Fibroblast of upper back skin (primary cell): Measurements from ENCODE around the gene BMPR1B.

Experiments
- DNase-seq: peaks from one replicate; pipeline ENCODE4 v3.0.0-alpha.2; 2013

Gene BMPR1B

GRCh38 chr4:94757192-94758140, at the start of gene BMPR1B:
TSS of gene BMPR1B (plus strand) at chr4:94757955. CDS start at chr4:95104425, 346,470 bp downstream.
- peak; percentile 83 for DNase-seq

DNA sequence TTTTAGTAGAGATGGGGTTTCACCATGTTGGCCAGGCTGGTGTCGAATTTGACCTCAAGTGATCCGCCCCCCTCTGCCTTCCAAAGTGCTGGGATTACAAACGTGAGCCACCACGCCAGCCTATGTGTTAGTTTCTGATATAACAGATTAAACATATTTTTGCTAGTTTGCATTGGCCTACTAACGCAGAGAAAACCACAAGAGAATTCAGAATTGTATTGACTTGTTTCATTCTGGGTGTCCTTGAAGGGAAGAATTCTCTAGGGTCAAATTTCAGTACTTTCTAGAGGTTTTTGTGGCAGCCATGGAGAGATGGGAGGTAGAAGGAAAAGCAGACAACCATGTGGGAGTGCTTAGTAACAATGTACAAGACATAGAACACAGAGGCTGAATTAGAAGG, 46.1 kb upstream of the BMPR1B start:
- DNase-seq, result peak; percentile 36

DNA sequence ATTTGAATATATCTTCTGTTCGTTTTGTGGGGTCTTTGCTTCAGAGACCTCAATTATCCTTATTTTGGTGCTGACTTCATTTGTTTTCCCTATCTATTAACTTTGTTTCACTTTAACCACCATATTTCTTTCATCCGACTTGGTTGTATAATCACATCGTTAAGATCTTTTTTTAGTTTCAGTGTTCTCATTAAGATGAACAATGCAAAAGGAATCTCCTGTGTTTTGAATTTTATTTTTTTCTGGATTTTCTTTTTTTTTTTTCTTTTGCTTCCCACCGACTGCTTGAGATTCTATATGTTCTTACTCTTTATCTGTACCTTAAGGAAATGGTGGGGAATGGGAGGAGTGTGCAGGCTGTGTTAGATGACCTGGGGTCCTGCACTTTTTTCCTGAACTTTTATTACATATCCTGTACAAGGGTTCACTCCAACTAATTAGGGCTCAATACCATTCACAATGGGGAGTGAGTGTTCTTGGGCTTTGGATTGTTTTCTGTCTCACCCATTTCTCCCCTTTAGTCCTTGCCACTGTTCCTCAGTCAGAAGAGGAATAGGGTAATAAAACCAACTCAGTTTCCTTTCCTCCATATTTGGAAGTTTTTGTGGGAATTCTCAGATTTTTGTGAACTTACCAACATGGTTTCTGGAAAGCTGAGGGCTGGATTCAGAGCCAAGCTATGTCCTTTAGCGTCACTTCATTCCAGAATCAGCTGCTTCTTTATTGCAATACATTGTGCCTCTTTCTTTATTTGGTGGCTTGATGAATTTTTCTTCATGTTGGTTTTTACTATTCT, 43.2 kb upstream of the BMPR1B start:
- DNase-seq, result peak; percentile 87

DNA sequence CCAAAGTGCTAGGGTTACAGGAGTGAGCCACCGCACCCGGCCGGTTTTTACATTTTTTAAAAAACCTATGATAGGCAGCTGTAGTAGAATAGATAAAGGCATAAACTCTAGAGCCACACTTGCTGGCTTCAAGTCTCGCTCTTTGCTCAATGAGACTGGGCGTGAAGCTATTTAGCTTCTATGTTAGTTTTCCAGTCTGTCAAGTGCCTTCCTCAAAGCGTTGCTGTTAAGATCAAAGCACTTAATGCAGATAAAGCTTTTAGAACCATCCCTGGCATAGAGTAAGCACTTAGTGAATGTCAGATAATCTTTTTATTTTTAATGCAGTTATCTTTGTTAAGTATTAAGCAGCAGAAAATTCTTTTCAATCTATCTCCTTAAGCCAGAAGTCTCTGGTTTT, 42.0 kb upstream of the BMPR1B start:
- DNase-seq, result no peak

- no peak for DNase-seq
These were observed 36.4 kb upstream of the BMPR1B start for GRCh38 chr4:94721310-94721709.

DNA sequence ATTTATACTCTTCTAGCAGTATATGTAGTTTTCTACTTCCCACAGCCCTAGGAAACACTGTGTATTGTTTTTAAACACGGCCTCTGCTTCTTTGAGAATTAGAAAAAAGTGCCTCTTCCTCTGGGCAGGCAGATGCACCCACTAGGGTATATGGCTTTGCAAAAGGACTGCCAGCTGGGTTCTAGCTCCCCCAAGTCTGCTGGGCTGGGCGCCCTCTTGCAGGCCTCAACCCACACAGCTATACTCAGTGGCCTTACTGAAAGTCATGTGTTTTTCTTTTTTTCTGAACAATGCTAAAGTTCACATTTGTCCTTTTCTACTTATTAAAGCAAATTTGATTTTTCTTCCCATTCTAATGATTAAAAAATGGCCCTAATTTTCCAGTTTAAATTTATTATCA, 35.5 kb upstream of the BMPR1B start:
- no peak for DNase-seq

- DNase-seq, result no peak
These were observed 35.0 kb upstream of the BMPR1B start for GRCh38 chr4:94722748-94723147.

- no peak for DNase-seq
These were observed 33.6 kb upstream of the BMPR1B start for GRCh38 chr4:94724016-94724790.

- no peak for DNase-seq
These were observed 31.1 kb upstream of the BMPR1B start for GRCh38 chr4:94726524-94727123.

GRCh38 chr4:94728056-94728766, 29.5 kb upstream of the BMPR1B start:
- DNase-seq, result peak; percentile 40

DNA sequence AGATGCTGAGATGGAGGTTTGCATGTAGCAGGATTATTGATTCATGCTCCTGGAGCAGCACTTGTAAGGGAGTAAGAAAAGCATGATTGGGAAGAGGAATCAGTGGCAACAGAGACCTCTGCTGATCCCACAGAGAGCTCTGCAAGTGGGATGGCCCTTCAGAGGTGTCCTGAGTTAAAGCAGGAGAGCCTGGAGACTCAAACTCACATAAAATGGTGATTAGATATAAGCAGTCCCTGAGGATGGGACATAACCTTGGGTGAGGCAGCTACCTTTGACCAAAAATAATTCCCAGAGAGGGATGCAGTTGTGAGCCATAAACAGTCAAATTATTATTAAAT, 25.4 kb upstream of the BMPR1B start:
- no peak for DNase-seq

DNA sequence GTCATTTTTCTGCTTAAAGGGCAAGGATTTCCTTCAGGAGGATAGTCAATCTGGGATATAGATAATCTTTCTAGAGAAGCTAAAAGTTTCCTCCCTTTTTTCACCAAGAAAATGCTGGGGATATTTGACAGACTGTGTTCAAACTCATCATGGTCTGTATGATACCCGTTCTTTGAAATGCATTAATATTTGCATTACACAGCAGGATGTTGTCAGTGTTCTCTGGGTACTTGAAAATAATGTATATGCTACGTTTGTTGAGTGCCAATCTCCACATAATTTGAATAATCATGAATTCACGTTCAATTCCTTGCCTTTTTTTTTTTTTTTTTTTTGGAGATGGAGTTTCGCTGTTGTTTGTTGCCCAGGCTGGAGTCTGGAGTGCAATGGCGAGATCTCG, 18.0 kb upstream of the BMPR1B start:
- DNase-seq, result no peak

DNA sequence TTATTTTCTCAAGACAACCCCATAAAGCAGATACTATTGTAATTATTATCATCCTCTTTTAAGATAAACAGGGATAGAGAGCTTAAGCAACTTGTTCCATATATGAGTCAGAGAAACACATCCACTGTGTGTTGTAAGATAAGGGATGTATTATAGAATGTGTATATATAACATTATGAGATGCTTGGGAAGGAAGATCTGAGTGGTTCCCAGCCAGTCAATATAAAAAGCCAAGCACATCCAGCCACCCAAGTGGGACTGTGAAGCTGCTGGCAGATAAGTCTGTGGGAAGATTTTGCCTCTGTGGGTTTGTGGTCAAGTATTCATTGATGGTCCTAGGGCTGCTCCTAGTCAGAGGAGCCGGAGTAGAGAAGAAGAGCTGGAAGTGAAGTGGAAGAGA, 16.5 kb upstream of the BMPR1B start:
- DNase-seq, result no peak

DNA sequence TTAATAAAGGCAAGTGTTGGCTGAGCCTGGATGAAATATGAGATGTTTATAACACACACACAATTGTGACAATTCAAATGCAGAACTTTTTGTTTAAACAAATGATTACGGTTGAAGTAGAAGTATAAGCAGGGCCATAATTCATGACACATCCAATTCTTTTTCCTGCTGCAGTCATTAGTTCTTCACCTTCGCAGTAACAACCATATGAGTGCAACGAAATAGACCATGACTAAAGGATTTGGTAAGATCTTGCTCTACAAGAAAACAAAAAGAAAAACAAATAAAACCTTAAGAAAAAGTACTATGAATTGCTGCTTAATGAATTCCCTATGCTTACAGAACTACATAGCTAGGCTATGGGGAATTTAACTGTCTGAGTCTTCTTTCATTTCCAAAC, 13.9 kb upstream of the BMPR1B start:
- DNase-seq, result no peak

- DNase-seq, result no peak
These were observed 12.9 kb upstream of the BMPR1B start for GRCh38 chr4:94744850-94745249.

- DNase-seq, result no peak
These were observed 11.0 kb upstream of the BMPR1B start for GRCh38 chr4:94746746-94747145.

DNA sequence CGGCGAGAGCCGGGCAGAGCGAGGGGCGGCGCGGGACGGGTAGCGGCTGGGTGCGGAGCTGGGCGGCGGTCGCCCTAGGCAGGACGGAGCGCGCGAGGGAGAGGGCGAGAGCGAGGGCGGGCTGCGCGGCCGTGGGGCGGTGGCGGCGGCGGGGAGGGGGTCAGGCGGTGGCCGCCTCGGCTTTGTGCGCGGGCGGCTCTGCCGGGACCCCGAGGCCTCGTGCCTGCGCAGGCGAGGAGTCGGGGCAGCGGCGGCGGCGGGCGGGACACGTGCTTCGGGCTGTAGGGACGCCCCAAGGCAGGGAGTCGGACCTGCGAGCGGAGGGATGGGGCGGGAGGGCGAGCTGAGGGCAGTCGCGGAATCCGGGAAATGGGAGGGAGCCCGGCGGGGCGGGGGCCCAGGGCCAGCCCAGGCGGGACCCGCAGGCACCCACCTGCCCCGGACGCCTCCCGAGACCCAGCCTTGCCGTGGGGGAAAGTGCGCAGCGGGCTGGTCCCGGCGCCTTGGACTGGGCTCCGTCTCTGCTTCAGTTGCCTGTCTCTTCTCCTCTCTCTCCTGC, 465 bp downstream of the BMPR1B start:
- peak; percentile 34 for DNase-seq

GRCh38 chr4:94758700-94759399, 1.1 kb downstream of the BMPR1B start:
- peak; percentile 4 for DNase-seq

DNA sequence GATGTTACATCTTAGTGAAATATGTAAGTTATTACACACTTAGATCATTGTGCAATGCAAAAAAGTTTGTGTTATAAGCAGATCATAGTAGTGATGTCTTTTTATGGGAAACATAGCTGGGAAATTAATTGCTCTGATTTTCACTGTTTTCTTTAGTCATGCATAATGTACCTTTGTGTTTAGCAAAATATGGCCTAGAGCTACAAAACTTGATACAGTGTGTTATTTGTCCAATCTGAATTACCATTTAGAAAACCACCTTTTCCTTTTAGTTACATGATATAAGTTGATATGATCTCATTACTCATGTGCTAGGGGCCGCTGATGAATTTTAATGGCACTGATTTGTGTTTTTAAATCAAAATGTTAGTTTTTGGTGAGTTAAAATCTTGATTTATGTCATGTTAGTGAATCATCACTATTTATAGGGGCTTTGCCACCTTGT, 2.0 kb downstream of the BMPR1B start:
- no peak for DNase-seq

DNA sequence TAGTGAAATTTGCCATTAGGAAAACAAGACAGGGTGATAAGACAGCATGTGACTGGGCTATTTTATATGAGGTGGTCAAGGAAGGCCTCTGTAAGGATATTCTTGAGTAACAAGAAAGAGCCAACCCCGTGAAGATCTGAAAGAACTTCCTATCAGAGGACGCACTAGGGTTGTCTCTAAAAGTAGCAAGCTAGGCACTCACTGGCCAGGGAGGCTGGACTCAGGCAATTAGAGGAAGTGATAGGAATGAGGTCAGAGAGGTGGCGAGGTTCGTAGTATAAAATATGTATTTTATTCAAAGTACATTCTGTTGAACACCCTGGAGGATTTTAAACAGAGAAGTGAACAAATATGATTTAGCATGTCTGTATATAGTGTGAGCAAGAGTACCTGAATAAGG, 4.6 kb downstream of the BMPR1B start:
- no peak for DNase-seq

DNA sequence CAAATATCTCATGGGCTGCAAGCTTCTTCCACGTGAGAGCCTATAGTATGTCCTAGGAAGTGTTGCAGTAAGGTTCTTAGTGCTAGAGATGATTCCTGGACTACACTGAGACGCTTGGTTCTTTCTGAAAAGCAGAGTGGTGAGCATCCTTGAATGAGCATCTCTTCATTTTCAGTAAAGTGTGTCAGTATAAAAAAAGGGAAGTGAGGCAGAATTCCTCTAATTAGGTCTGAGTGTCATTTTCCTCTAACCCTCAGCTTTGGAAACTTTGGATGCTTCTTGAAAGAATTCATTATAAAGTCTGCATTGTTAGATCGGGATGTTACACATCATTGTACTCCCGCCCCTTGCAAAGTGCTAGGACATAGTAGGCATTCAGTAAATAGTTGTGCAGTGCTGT, 5.2 kb downstream of the BMPR1B start:
- no peak for DNase-seq
